GM12873 (cell line): ENCODE measurements around the gene PLEKHA5.

Experiments used
- TF ChIP-seq, protein P1 (sequence below): IDR thresholded peaks from 2 replicates; pipeline ENCODE4 v1.5.1; 2012; ENCODE audit warnings: low read depth, mild to moderate bottlenecking, moderate library complexity, low read length, control low read depth; ENCODE audit not compliant: insufficient read depth; ENCODE audit errors: missing control alignments

The PLEKHA5 gene

GRCh38 chr12:19273482-19274330 lies 144.2 kb downstream of the PLEKHA5 start:
- TF ChIP-seq, protein P1, sequence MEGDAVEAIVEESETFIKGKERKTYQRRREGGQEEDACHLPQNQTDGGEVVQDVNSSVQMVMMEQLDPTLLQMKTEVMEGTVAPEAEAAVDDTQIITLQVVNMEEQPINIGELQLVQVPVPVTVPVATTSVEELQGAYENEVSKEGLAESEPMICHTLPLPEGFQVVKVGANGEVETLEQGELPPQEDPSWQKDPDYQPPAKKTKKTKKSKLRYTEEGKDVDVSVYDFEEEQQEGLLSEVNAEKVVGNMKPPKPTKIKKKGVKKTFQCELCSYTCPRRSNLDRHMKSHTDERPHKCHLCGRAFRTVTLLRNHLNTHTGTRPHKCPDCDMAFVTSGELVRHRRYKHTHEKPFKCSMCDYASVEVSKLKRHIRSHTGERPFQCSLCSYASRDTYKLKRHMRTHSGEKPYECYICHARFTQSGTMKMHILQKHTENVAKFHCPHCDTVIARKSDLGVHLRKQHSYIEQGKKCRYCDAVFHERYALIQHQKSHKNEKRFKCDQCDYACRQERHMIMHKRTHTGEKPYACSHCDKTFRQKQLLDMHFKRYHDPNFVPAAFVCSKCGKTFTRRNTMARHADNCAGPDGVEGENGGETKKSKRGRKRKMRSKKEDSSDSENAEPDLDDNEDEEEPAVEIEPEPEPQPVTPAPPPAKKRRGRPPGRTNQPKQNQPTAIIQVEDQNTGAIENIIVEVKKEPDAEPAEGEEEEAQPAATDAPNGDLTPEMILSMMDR: no peak

GRCh38 chr12:19276767-19277166 lies 147.2 kb downstream of the PLEKHA5 start:
- TF ChIP-seq, protein P1: no peak

DNA sequence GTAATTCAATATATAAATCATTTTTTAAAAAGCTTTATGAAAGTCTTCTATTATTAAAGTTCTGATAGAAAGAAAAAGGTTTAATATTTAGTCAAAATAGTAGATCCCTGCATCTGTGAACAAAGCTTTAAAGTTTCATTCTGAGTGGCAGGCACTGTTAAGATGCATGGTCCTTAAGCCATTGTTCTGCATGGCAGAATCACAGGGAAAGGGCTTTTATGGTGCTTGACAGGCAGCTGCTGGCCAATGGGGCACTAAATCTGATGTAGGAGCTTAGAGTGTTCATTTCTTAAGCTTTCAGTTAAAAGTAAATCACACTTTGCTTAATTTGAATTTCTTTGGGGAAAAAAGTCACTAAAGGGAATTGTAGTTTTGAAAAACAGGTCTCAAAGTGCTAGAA lies 148.2 kb downstream of the PLEKHA5 start:
- TF ChIP-seq, protein P1: no peak

GRCh38 chr12:19278407-19278806 lies 148.9 kb downstream of the PLEKHA5 start:
- TF ChIP-seq, protein P1: no peak

DNA sequence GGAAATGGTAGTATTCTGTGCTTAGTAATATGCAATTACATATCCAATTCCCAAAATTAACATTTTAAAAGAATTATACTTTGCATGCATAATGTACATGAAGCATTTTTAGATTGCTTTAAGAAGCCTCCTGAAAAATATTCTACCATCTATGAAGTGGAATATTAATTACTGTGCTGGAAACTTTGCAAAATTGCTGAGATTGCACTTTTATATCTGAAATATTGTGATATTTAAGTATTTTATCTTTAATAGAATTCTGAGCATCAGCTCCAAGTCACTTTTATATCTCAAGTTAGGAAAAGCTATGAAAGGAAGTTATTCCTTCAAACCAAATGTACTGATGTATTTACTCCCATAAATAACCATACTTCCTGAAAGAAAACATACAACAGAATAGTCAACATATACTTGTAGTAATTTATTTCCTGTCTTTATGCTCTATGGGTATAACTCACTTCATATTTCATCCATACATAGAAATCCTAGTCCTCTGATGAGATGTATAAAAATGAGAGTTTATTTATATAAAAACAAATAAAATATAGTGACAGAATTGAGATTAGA lies 152.7 kb downstream of the PLEKHA5 start:
- TF ChIP-seq, protein P1: no peak

DNA sequence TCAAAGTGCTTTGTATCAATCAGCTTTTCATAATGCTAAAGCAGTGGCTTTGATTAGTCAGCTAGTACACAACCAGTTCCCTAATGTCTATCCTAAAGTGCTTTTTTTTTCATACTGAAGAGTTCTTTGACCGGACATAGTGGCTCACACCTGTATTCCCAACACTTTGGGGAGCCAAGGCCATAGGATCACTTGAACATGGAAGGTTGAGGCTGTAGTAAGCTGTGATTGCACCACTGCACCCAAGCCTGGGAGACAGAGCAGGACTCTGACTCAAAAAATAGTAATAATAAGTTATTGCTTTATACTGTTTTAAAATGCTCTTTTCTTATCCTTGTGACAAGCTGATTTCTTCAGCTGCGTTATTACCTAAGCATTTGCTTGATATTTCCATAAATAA lies 155.1 kb downstream of the PLEKHA5 start:
- TF ChIP-seq, protein P1: no peak

DNA sequence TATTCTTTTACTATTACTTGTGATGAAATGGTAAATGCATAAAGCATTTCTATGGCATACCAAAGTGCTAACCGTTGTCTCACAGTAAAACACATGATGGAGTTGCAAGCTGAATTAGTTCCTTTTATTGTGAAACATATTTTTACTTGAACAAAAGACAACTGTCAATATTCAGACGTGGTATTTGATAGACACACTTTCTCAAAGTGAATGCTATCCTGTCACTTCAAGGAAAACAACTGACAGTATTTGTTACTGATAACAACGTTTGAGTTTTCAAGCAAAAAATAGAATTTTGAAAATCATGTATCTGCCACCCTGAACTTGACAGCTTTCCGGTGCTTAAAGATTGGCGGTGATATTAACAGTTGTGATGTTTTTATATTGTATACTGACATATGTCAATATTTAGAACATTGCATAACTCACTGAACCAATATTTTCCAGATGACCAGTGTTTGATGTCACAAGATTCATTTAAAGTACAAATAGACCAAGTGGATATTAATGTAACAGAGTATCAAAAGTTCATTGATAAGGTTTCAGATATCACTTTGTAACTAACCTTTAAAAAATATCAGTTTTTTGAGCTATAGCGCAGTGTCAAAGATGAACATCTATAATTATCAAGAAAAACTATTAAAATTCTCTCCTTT lies 156.4 kb downstream of the PLEKHA5 start:
- TF ChIP-seq, protein P1: no peak
